GM19463 (cell line): ENCODE results near the gene KIF5A.
A peak's percentile ranks its signal among the peaks of the same experiment; 100 is the strongest.
"Not testable (repeated sequence)": the region's sequence is repeated elsewhere in the genome, so short reads cannot be mapped to it uniquely, and the experiment has no call there.

Experiments used
- ATAC-seq: cut with Tn5 transposase; IDR thresholded peaks from one replicate; pipeline ENCODE4 v1.9.1; 2021; ENCODE audit warnings: mild to moderate bottlenecking, moderate library complexity; ENCODE audit not compliant: unreplicated experiment

The KIF5A gene

GRCh38 chr12:57580466-57580795, 30.6 kb downstream of the KIF5A start:
- no peak for ATAC-seq

- ATAC-seq: no peak
Observed at GRCh38 chr12:57581802-57582201, 32.0 kb downstream of the KIF5A start.

- ATAC-seq: no peak
Observed at GRCh38 chr12:57582440-57582839, 32.6 kb downstream of the KIF5A start.

- peak; percentile 98 for ATAC-seq
Observed at GRCh38 chr12:57583008-57583831, 33.4 kb downstream of the KIF5A start.

- no peak for ATAC-seq
Observed at GRCh38 chr12:57584050-57584449, 34.2 kb downstream of the KIF5A start.

GRCh38 chr12:57584690-57585089, 34.8 kb downstream of the KIF5A start:
- ATAC-seq: no peak

- ATAC-seq: no peak
Observed at GRCh38 chr12:57585156-57585555, 35.3 kb downstream of the KIF5A start.

GRCh38 chr12:57586128-57586527, 36.3 kb downstream of the KIF5A start:
- ATAC-seq: no peak

- no peak for ATAC-seq
Observed at GRCh38 chr12:57586832-57587429, 37.1 kb downstream of the KIF5A start.

- not testable (repeated sequence) for ATAC-seq
Observed at GRCh38 chr12:57588951-57589610, 39.2 kb downstream of the KIF5A start.

- peak; percentile 1 for ATAC-seq
Observed at GRCh38 chr12:57590479-57590863, 40.6 kb downstream of the KIF5A start.

- ATAC-seq: peak; percentile 97
Observed at GRCh38 chr12:57590864-57591781, 41.3 kb downstream of the KIF5A start, which contains the start of gene PIP4K2C. PIP4K2C (plus strand) TSS chr12:57591192; CDS start chr12:57591290, 98 bp downstream.

- no peak for ATAC-seq
Observed at GRCh38 chr12:57591782-57592325, 42.0 kb downstream of the KIF5A start.

GRCh38 chr12:57592551-57593165, 42.8 kb downstream of the KIF5A start:
- no peak for ATAC-seq

GRCh38 chr12:57593187-57593586, 43.3 kb downstream of the KIF5A start:
- no peak for ATAC-seq

- ATAC-seq: no peak
Observed at GRCh38 chr12:57600395-57600794, 50.6 kb downstream of the KIF5A start.

- ATAC-seq: no peak
Observed at GRCh38 chr12:57602544-57602943, 52.7 kb downstream of the KIF5A start.

- no peak for ATAC-seq
Observed at GRCh38 chr12:57603324-57603723, 53.5 kb downstream of the KIF5A start.

GRCh38 chr12:57603815-57604453, 54.1 kb downstream of the KIF5A start:
- ATAC-seq: no peak
